Memory B cell (primary cell): Measurements from ENCODE around the gene ABCC3.

Experiments used
- ATAC-seq: fragments of 150-1000 bp; cut with Tn5 transposase; 2 replicates; pipeline ENCODE4 v1.10.0; 2021; ENCODE audit warnings: low read depth, mild to moderate bottlenecking, moderate library complexity
- DNase-seq, 2 donors: peaks; one replicate each; pipeline ENCODE4 v3.0.0; 2022; ENCODE audit warnings: low spot score in 2 of 2
- H3K27ac Mint-ChIP-seq: one replicate; pipeline ENCODE4 v1.8.0; 2022; ENCODE audit warnings: mild to moderate bottlenecking, moderate library complexity, mixed read lengths
- H3K27me3 Mint-ChIP-seq: one replicate; pipeline ENCODE4 v1.8.0; 2022; ENCODE audit warnings: mixed read lengths
- H3K36me3 Mint-ChIP-seq: one replicate; pipeline ENCODE4 v1.8.0; 2022; ENCODE audit warnings: mild to moderate bottlenecking, mixed read lengths
- H3K4me1 Mint-ChIP-seq: one replicate; pipeline ENCODE4 v1.8.0; 2022; ENCODE audit warnings: mixed read lengths
- H3K4me3 Mint-ChIP-seq: one replicate; pipeline ENCODE4 v1.8.0; 2022; ENCODE audit warnings: mild to moderate bottlenecking, moderate library complexity, mixed read lengths
- H3K9me3 Mint-ChIP-seq: one replicate; pipeline ENCODE4 v1.8.0; 2022; ENCODE audit warnings: mixed read lengths

ABCC3 gene

GRCh38 chr17:50731575-50732460 lies 97.1 kb downstream of the ABCC3 start:
- Mint-ChIP-seq H3K27ac (peak overlapping the region; percentile 1), H3K4me3 (no peak overlapping the region), H3K36me3 (peaks cover 5% of the 10 kb centered on the region), H3K9me3 (no peaks in the 10 kb centered on the region), H3K27me3 (no peaks in the 10 kb centered on the region), H3K4me1 (peaks cover 31% of the 10 kb centered on the region)
- no peak for DNase-seq
- no peak for ATAC-seq

GRCh38 chr17:50735287-50735686 lies 100.6 kb downstream of the ABCC3 start:
- H3K4me1 Mint-ChIP-seq: peaks cover 23% of the 10 kb centered on the region
- no peak overlapping the region for H3K4me3 Mint-ChIP-seq
- H3K36me3 Mint-ChIP-seq: peaks cover 16% of the 10 kb centered on the region
- H3K27ac Mint-ChIP-seq: peak overlapping the region; percentile 26
- H3K27me3 Mint-ChIP-seq: no peaks in the 10 kb centered on the region
- no peaks in the 10 kb centered on the region for H3K9me3 Mint-ChIP-seq
- ATAC-seq (no peak), DNase-seq (no peak)

- Mint-ChIP-seq H3K4me1 (peaks cover 17% of the 10 kb centered on the region), H3K36me3 (peaks cover 24% of the 10 kb centered on the region), H3K27me3 (no peaks in the 10 kb centered on the region), H3K9me3 (no peaks in the 10 kb centered on the region), H3K27ac (peak overlapping the region; percentile 70), H3K4me3 (no peak overlapping the region)
- ATAC-seq (no peak), DNase-seq (no peak)
These were observed 102.5 kb downstream of the ABCC3 start for GRCh38 chr17:50737118-50737698.

DNA sequence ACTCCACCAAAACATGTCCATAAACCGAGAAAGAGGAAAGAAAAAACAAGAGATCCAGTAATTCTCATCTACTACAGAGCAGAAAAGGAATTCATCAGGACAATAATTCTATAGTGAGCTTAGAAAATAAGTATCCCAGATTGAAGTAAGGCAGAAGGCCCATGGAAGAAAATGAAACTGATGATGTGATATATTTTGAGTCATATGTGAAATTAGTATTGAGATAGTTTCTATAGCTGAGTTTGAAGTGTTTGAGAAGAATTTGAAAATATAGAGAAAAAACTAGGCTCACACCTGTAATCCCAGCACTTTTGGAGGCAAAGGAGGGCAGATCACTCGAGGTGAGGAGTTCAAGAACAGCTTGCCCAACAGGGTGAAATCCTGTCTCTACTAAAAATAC lies 104.4 kb downstream of the ABCC3 start:
- no peak overlapping the region for H3K27ac Mint-ChIP-seq
- ATAC-seq (no peak), DNase-seq (no peak)
- H3K4me1 Mint-ChIP-seq: peaks cover 14% of the 10 kb centered on the region
- H3K4me3 Mint-ChIP-seq: no peak overlapping the region
- no peaks in the 10 kb centered on the region for H3K9me3 Mint-ChIP-seq
- peaks cover 27% of the 10 kb centered on the region for H3K36me3 Mint-ChIP-seq
- H3K27me3 Mint-ChIP-seq: no peaks in the 10 kb centered on the region
